ENCODE measurements around the gene ARHGAP20.

Gene ARHGAP20

DNA sequence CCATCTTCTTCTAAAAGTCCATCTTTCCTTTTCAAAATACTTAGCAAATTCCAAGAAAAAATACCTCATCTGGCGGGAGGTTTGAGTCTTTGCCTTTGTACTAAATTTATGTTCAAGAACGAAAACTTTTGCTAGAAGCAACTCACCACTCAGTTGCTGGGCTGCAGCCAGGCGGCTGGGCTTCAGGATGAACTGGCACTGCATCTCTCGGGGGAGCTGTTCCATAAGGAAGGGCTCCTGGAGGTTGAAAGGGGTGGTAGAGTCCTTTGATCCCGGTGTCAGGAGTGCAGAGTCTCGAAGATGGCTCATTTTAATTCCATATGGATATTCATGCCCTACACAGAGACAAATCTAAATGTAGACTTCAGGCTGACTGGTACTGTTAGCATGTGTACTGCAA, 105.8 kb downstream of the ARHGAP20 start:
- DNase-seq = no peak

- DNase-seq = peak; percentile 47 to 65
Measured at GRCh38 chr11:110601936-110602335, 110.3 kb downstream of the ARHGAP20 start.

- DNase-seq = no peak
Measured at GRCh38 chr11:110600322-110600721, 111.9 kb downstream of the ARHGAP20 start.

GRCh38 chr11:110599207-110599606, 113.0 kb downstream of the ARHGAP20 start:
- no peak for DNase-seq

- no peak for DNase-seq
Measured at GRCh38 chr11:110598725-110599124, 113.5 kb downstream of the ARHGAP20 start.

GRCh38 chr11:110587972-110588371, 124.3 kb downstream of the ARHGAP20 start:
- no peak for DNase-seq

- DNase-seq = no peak
Measured at GRCh38 chr11:110587129-110587528, 125.1 kb downstream of the ARHGAP20 start.

DNA sequence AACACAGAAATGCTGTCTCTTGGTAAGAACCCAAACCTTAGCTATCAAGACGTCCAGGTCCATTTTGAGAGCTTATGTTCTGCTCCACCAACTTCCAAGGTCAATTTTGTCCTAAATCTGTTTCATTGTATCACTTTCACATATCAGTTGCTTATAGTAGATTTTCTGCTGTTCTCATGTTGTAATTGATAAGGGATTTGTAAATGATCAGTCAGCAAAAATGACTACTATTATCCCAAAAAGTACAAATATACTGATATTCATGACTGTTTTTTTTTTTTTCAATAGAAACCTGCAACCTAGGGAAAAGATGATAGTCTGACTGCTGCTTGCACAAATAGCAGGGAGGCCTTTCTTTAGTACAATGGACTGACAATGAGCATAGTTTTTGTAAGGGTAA, 128.1 kb downstream of the ARHGAP20 start:
- DNase-seq = no peak

- no peak for DNase-seq
Measured at GRCh38 chr11:110582728-110583432, 129.4 kb downstream of the ARHGAP20 start.

DNA sequence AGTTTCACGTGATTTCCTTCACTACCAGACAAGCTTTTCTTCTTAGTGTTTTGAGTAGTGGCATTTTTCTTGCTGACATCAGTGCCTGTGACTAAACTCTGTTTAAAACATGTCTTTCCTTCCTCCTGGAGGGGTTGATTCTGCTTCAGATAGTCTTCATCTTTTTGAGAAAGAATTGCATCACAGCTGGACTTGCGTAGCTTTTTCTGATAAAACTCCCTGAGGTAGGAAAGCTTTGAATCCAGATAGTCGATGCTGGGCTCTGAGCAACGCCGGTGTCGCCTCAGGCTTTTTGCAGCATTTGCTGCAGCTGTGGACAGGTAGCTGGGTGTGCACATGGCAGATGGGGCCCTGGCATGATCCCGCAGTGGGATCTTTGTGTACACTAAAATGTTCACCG, 131.7 kb downstream of the ARHGAP20 start:
- DNase-seq = no peak

DNA sequence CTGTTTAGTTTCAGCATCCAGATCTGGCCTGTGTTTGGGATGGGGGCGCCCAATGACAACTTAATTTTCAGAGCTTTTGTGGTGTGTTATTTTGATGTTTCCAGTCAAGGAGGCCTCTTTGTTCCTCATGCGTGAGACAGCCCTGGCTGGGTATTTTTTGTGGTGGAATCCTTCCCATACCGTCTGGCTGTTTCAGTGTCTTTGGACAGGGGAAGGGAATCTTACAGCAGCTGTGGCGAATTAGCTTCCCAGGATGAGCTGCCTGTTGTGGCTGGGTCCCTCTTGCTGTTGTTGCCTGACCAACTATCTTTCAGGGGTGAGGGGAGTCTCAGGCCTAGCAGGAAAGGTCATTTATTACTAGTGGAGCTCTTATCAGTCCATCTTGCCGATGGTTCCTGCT, 138.8 kb downstream of the ARHGAP20 start:
- DNase-seq = no peak

GRCh38 chr11:110571081-110571720, 141.0 kb downstream of the ARHGAP20 start:
- DNase-seq = no peak

DNA sequence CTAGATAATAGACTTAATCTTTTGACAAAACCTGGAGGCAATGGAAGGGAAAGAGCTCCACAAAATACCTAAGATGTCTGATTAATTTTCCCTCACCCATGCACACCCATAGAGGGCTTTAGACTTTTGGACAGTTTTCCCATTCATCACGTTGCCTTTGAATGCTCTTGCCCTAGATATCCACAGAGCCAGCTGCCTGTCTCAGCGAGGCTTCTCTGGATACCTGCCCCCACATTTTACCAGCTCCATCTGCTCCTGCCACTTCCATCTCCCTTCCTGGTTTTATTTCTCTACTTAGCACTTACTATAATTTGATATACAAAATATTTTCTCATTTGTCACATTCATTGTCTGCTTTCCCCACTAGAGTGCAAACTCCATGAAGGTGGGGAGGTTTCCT, 145.7 kb downstream of the ARHGAP20 start:
- DNase-seq = no peak

GRCh38 chr11:110565357-110566336, 146.6 kb downstream of the ARHGAP20 start:
- DNase-seq = no peak

GRCh38 chr11:110564676-110565356, 147.4 kb downstream of the ARHGAP20 start:
- DNase-seq = no peak

DNA sequence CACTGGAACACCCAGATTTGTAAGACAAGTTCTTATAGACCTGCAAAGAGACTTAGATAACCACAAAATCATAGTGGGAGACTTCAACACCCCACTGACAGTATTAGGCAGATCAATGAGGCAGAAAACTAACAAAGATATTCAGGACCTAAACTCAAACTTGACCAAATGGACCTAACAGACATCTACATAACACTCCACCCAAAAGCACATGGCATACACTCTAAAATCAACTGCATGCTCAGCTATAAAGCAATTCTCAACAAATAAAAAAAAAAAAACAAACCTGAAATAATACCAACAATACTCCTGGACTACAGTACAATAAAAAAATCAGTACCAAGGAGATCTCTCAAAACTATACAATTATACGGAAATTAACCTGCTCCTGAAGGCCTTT, 167.5 kb downstream of the ARHGAP20 start:
- no peak for DNase-seq

- no peak for DNase-seq
Measured at GRCh38 chr11:110538154-110538553, 174.1 kb downstream of the ARHGAP20 start.

GRCh38 chr11:110530900-110531741, 181.1 kb downstream of the ARHGAP20 start:
- no peak for DNase-seq

DNA sequence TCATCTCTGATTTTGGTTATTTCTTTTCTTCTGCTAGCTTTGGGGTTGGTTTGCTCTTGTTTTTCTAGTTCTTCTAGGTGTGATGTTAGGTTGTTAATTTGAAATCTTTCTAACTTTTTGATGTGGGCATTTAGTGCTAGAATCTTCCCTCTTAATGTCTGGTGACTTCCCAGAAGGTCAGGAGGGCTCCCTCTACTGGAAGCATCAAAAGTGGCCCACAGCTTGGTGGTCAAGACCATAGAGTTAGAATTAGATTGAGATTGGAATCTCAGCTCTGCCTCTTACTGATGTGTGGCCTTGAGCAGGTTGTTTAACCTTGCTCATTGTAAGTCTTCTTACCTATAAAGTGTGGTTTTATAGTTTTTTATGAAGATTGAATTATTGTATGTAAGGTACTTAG, 183.2 kb downstream of the ARHGAP20 start:
- DNase-seq = no peak

GRCh38 chr11:110527146-110527545, 185.1 kb downstream of the ARHGAP20 start:
- no peak for DNase-seq
